MM.1S (cell line): ENCODE data around the gene UBE2E1.

Source experiments
- DNase-seq: peaks from one replicate; pipeline ENCODE4 v3.0.0-alpha.2; 2015
- H2AFZ ChIP-seq: fragments of 300-600 bp; sonication (generic); 2 replicates; pipeline ENCODE4 v1.6.0; 2016; ENCODE audit warnings: antibody characterized with exemption, low read length
- H3F3A ChIP-seq: fragments of 300-600 bp; sonication (generic); 2 replicates; pipeline ENCODE4 v1.6.1; 2016; ENCODE audit warnings: mild to moderate bottlenecking, antibody characterized with exemption, low read length, moderate library complexity, mixed read lengths; ENCODE audit not compliant: insufficient read depth
- H3K27ac ChIP-seq: fragments of 300-600 bp; sonication (generic); 2 replicates; pipeline ENCODE4 v1.5.1; 2016; ENCODE audit warnings: mild to moderate bottlenecking, low read length
- H3K27me3 ChIP-seq: fragments of 300-600 bp; sonication (generic); replicated peaks from 2 replicates; pipeline ENCODE4 v1.6.0; 2016; ENCODE audit warnings: low read length; ENCODE audit not compliant: insufficient read depth
- H3K36me3 ChIP-seq: fragments of 300-600 bp; sonication (generic); replicated peaks from 2 replicates; pipeline ENCODE4 v1.6.1; 2016; ENCODE audit warnings: mild to moderate bottlenecking, low read length, mixed read lengths; ENCODE audit not compliant: insufficient read depth
- H3K4me1 ChIP-seq: fragments of 300-600 bp; sonication (generic); 2 replicates; pipeline ENCODE4 v1.6.1; 2016; ENCODE audit warnings: low read length, mixed read lengths
- H3K4me2 ChIP-seq: fragments of 300-600 bp; sonication (generic); 2 replicates; pipeline ENCODE4 v1.6.0; 2016; ENCODE audit warnings: low read depth, low read length
- H3K4me3 ChIP-seq: fragments of 300-600 bp; sonication (generic); 2 replicates; pipeline ENCODE4 v1.5.1; 2016; ENCODE audit warnings: low read length, mixed read lengths
- H3K79me2 ChIP-seq: fragments of 300-600 bp; sonication (generic); 2 replicates; pipeline ENCODE4 v1.6.1; 2016; ENCODE audit warnings: mixed run types, low read length, mixed read lengths
- H3K9ac ChIP-seq: fragments of 300-600 bp; sonication (generic); 2 replicates; pipeline ENCODE4 v1.6.1; 2016; ENCODE audit warnings: low read length, mixed read lengths
- H3K9me2 ChIP-seq: fragments of 300-600 bp; sonication (generic); replicated peaks from 2 replicates; pipeline ENCODE4 v1.6.1; 2016; ENCODE audit warnings: mild to moderate bottlenecking, low read length, mixed read lengths; ENCODE audit not compliant: insufficient read depth
- H3K9me3 ChIP-seq: fragments of 300-600 bp; sonication (generic); replicated peaks from 2 replicates; pipeline ENCODE4 v1.6.1; 2016; ENCODE audit warnings: mild to moderate bottlenecking, low read length, mixed read lengths; ENCODE audit not compliant: insufficient read depth
- H4K20me1 ChIP-seq: fragments of 300-600 bp; sonication (generic); 2 replicates; pipeline ENCODE4 v1.6.1; 2016; ENCODE audit warnings: mild to moderate bottlenecking, low read length, moderate library complexity, mixed read lengths; ENCODE audit not compliant: insufficient read depth
- CTCF ChIP-seq: fragments of 300-600 bp; sonication (generic); IDR thresholded peaks from 2 replicates; pipeline ENCODE4 v1.5.1; 2016; ENCODE audit warnings: antibody characterized with exemption, low read length, mixed read lengths
- EZH2 ChIP-seq: fragments of 300-600 bp; sonication (generic); optimal IDR thresholded peaks from 2 replicates; pipeline ENCODE3; 2017; ENCODE audit warnings: low read depth, mild to moderate bottlenecking, antibody characterized with exemption, low read length, mixed read lengths
- EZH2phosphoT487 ChIP-seq: fragments of 300-600 bp; sonication (generic); IDR thresholded peaks from 2 replicates; pipeline ENCODE4 v1.6.1; 2018; ENCODE audit warnings: antibody characterized with exemption, low read length

The UBE2E1 gene

GRCh38 chr3:23837286-23837685 lies 31.5 kb downstream of the UBE2E1 start:
- Histone ChIP-seq H4K20me1 (peaks cover 80% of the 10 kb centered on the region), H3K4me1 (peaks cover 10% of the 10 kb centered on the region), H3K4me2 (no peak overlapping the region), H3K9ac (no peak overlapping the region), H3K9me2 (no peaks in the 10 kb centered on the region), H3K9me3 (no peaks in the 10 kb centered on the region), H3K36me3 (no peaks in the 10 kb centered on the region; the same call in 1 of the 2 replicates), H3K27ac (no peak overlapping the region), H3F3A (no peaks in the 10 kb centered on the region), H3K27me3 (no peaks in the 10 kb centered on the region), H3K79me2 (peaks cover 100% of the 10 kb centered on the region), H3K4me3 (no peak overlapping the region), H2AFZ (no peak overlapping the region)
- DNase-seq: no peak
- TF ChIP-seq EZH2phosphoT487 (no peak), EZH2 (no peak), CTCF (no peak)

GRCh38 chr3:23837691-23838090 lies 31.9 kb downstream of the UBE2E1 start:
- TF ChIP-seq CTCF: no peak
- no peak for TF ChIP-seq EZH2
- no peak for TF ChIP-seq EZH2phosphoT487
- Histone ChIP-seq H3K27ac (no peak overlapping the region), H3K9ac (no peak overlapping the region), H3K27me3 (no peaks in the 10 kb centered on the region), H3K4me1 (peaks cover 10% of the 10 kb centered on the region), H3K4me3 (no peak overlapping the region), H3K9me2 (no peaks in the 10 kb centered on the region), H3K79me2 (peaks cover 100% of the 10 kb centered on the region), H3K9me3 (no peaks in the 10 kb centered on the region), H2AFZ (no peak overlapping the region), H3K36me3 (no peaks in the 10 kb centered on the region; the same call in 1 of the 2 replicates), H3F3A (no peaks in the 10 kb centered on the region), H3K4me2 (no peak overlapping the region), H4K20me1 (peaks cover 80% of the 10 kb centered on the region)
- DNase-seq: no peak

GRCh38 chr3:23840521-23840920 lies 34.8 kb downstream of the UBE2E1 start:
- H3K4me2 ChIP-seq: no peak overlapping the region
- peaks cover 81% of the 10 kb centered on the region for H4K20me1 ChIP-seq
- H2AFZ ChIP-seq: no peak overlapping the region
- H3K79me2 ChIP-seq: peaks cover 100% of the 10 kb centered on the region
- no peak for DNase-seq
- TF ChIP-seq EZH2: no peak
- TF ChIP-seq CTCF: no peak
- TF ChIP-seq EZH2phosphoT487: no peak
- H3K4me1 ChIP-seq: peaks cover 15% of the 10 kb centered on the region
- no peak overlapping the region for H3K9ac ChIP-seq
- no peaks in the 10 kb centered on the region for H3K27me3 ChIP-seq
- no peak overlapping the region for H3K27ac ChIP-seq
- no peak overlapping the region for H3K4me3 ChIP-seq
- no peaks in the 10 kb centered on the region for H3K36me3 ChIP-seq
- no peaks in the 10 kb centered on the region for H3F3A ChIP-seq
- no peaks in the 10 kb centered on the region for H3K9me3 ChIP-seq
- no peaks in the 10 kb centered on the region for H3K9me2 ChIP-seq

GRCh38 chr3:23843869-23844268 lies 38.1 kb downstream of the UBE2E1 start:
- DNase-seq: no peak
- Histone ChIP-seq H3K4me2 (no peak overlapping the region), H2AFZ (no peak overlapping the region), H3K79me2 (peaks cover 100% of the 10 kb centered on the region), H3K27ac (no peak overlapping the region), H3K36me3 (no peaks in the 10 kb centered on the region), H3K4me1 (peaks cover 9% of the 10 kb centered on the region), H3K9me3 (no peaks in the 10 kb centered on the region), H3K9me2 (no peaks in the 10 kb centered on the region; the same call in 1 of the 2 replicates), H3K9ac (no peak overlapping the region), H3F3A (no peaks in the 10 kb centered on the region), H3K27me3 (no peaks in the 10 kb centered on the region), H3K4me3 (no peak overlapping the region), H4K20me1 (peaks cover 58% of the 10 kb centered on the region)
- TF ChIP-seq EZH2 (no peak), EZH2phosphoT487 (no peak), CTCF (no peak)
